ENCODE measurements around the gene XRCC6. TPM values are rescaled to one million over a fixed set of nuclear protein-coding genes. Genes with fewer than 3 reads are reported as not detected.
A peak's percentile ranks its signal among the peaks of the same experiment; 100 is the strongest.

The XRCC6 gene
- total and polyA plus RNA-seq, 9 of the 15 experiments (the other 6 are each of a cell fraction or from before 2014, with no cell fraction given) = 151 to 440 (median 318) TPM

DNA sequence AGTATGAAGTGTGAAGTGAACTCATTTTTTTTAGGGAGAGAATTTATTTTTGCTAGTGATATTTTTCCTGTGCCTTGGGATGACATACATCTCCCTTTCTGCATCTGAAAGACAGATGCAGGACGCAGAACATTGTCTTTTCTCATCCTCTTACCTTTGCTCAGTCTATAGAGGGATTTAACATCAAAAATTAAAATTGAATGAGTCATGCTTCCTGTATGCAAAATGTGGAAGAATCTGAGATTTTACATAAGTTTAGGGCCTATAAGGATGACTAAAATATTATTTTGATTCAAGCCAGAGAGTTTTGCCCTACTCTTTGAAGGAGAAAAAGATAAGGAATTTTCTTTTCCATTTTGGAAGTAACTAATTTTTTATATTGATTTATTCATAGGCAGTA, 27.3 kb downstream of the XRCC6 start:
- Histone ChIP-seq H3K4me1 (replicated peaks in 1 of 2; ENCODE audit: control insufficient read depth in 2 of 2, insufficient read depth in 2 of 2, low read length in 2 of 2) (no peaks in the 10 kb centered on the region), H2AFZ (ENCODE audit: low read depth, low read length) (no peak overlapping the region), H3K79me2 (ENCODE audit: control insufficient read depth, insufficient read depth, low read length) (peaks cover 3% of the 10 kb centered on the region; the same call in 2 of the 3 replicates), H3K4me2 (ENCODE audit: insufficient read depth, low read length) (no peak overlapping the region), H3K27me3 (ENCODE audit: control insufficient read depth in 2 of 2, insufficient read depth in 2 of 2, low read length in 2 of 2) (no peaks in the 10 kb centered on the region), H3K27ac (ENCODE audit: extremely low read depth, low read depth, low read length) (no peak overlapping the region), H3K36me3 (ENCODE audit: control insufficient read depth, insufficient read depth, low read length) (peaks cover 77% of the 10 kb centered on the region), H4K20me1 (replicated peaks; ENCODE audit: control insufficient read depth, insufficient read depth, low read length) (no peaks in the 10 kb centered on the region), H3K4me3 (no peak overlapping the region), H3K9me3 (replicated peaks; ENCODE audit: control insufficient read depth, insufficient read depth, low read depth, low read length) (no peaks in the 10 kb centered on the region), H3K9me1 (ENCODE audit: control insufficient read depth, insufficient read depth, low read length) (no peaks in the 10 kb centered on the region), H3K9ac (ENCODE audit: insufficient read depth in 1 of 2, low read depth in 2 of 2, low read length in 2 of 2) (no peak overlapping the region)
- FAIRE-seq (no peak), ATAC-seq (no peak), DNase-seq (ENCODE audit: extremely low read depth in 1 of 4, low spot score in 3 of 4) (no peak)
- 100% methylated on average over 1 of the region's 1 CpG for WGBS (ENCODE audit: insufficient coverage, low coverage, missing lambda C conversion rate)
- ChIA-PET POLR2A (interaction anchor here (1.1 kb wide), 1 partner anchor 15 kb away, joined by 3 read pairs; no protein-coding TSS in a partner anchor), CTCF (ENCODE audit: low intra/inter-chr PET ratio) (no interaction called here)
- BruUV-seq (replicated peaks) = TSS peak; percentile 21
- TF ChIP-seq RAD21 (CRISPR knock-in tag; conservative IDR thresholded peaks at IDR 0.05 in 1 of 2, IDR thresholded peaks at IDR 0.05 in 1 of 2) (no peak), BMI1 (IDR thresholded peaks at IDR 0.05; ENCODE audit: low read length) (no peak), XRCC5 (IDR thresholded peaks at IDR 0.05; ENCODE audit: low read depth, low read length) (no peak), TARDBP (IDR thresholded peaks at IDR 0.05) (no peak), CREB1 (IDR thresholded peaks at IDR 0.05) (no peak), CREB1 (CRISPR knock-in tag; IDR thresholded peaks at IDR 0.05) (no peak), HNRNPL (IDR thresholded peaks at IDR 0.05; ENCODE audit: low read depth, low read length) (no peak), GATAD2A (IDR thresholded peaks at IDR 0.05) (no peak), MEF2D (tag; conservative IDR thresholded peaks at IDR 0.05; ENCODE audit: low read depth) (no peak), ZNF76 (CRISPR knock-in tag; IDR thresholded peaks at IDR 0.05; ENCODE audit: borderline replicate concordance) (no peak), NR4A1 (CRISPR knock-in tag; IDR thresholded peaks at IDR 0.05) (no peak), NR4A1 (tag; IDR thresholded peaks at IDR 0.05) (no peak), ZNF780A (CRISPR knock-in tag; IDR thresholded peaks at IDR 0.05) (no peak)
- TF ChIP-seq, protein P1, sequence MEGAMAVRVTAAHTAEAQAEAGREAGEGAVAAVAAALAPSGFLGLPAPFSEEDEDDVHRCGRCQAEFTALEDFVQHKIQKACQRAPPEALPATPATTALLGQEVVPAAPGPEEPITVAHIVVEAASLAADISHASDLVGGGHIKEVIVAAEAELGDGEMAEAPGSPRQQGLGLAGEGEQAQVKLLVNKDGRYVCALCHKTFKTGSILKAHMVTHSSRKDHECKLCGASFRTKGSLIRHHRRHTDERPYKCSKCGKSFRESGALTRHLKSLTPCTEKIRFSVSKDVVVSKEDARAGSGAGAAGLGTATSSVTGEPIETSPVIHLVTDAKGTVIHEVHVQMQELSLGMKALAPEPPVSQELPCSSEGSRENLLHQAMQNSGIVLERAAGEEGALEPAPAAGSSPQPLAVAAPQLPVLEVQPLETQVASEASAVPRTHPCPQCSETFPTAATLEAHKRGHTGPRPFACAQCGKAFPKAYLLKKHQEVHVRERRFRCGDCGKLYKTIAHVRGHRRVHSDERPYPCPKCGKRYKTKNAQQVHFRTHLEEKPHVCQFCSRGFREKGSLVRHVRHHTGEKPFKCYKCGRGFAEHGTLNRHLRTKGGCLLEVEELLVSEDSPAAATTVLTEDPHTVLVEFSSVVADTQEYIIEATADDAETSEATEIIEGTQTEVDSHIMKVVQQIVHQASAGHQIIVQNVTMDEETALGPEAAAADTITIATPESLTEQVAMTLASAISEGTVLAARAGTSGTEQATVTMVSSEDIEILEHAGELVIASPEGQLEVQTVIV (CRISPR knock-in tag; IDR thresholded peaks at IDR 0.05; ENCODE audit: borderline replicate concordance) = no peak
- TF ChIP-seq, protein P2, sequence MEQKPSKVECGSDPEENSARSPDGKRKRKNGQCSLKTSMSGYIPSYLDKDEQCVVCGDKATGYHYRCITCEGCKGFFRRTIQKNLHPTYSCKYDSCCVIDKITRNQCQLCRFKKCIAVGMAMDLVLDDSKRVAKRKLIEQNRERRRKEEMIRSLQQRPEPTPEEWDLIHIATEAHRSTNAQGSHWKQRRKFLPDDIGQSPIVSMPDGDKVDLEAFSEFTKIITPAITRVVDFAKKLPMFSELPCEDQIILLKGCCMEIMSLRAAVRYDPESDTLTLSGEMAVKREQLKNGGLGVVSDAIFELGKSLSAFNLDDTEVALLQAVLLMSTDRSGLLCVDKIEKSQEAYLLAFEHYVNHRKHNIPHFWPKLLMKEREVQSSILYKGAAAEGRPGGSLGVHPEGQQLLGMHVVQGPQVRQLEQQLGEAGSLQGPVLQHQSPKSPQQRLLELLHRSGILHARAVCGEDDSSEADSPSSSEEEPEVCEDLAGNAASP (IDR thresholded peaks at IDR 0.05) = no peak
- intact Hi-C loops (cut with micrococcal nuclease) (no loop called here), in situ Hi-C loops (cut with MboI) (no loop called here)

Data from K562 (cell line).